GM13977 (cell line): ENCODE measurements around the gene POMGNT2.
"Not testable (repeated sequence)": the region's sequence is repeated elsewhere in the genome, so short reads cannot be mapped to it uniquely, and the experiment has no call there.

Experiments used
- DNase-seq: peaks from one replicate; pipeline ENCODE4 v3.0.0; 2012; ENCODE audit warnings: low spot score
- in situ Hi-C: fragments of 300-500 bp; cut with MboI; formaldehyde crosslinking; loops from one replicate; pipeline ENCODE4 v1.12.0; 2022; ENCODE audit warnings: low sequenced_read_pairs, low pct_unique_long_range_greater_than_20kb, mixed read lengths, inconsistent platforms; ENCODE audit not compliant: unreplicated experiment
- TF ChIP-seq, protein P1 (sequence below): IDR thresholded peaks from 2 replicates; pipeline ENCODE4 v1.5.1; 2012; ENCODE audit warnings: mild to moderate bottlenecking, control low read depth; ENCODE audit not compliant: insufficient read depth; ENCODE audit errors: extremely low read depth, missing control alignments

POMGNT2 gene

DNA sequence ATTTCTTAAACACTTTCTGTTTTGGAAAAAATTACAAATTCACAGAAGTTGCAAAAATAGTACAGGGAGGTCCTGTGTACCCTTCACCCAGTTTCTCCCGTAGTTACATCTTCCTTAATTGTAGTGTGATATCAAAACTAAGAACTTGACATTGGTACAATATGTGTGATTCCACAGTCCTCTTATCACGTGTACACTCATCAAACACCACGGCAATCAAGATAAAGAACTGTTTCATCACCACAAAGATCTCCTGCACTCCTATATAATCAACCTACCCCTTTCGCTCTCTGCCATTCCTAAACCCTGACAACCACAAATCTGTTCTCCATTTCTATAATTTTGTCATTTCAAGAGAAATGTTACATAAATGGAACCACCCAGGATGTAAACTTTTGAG is 31.4 kb downstream of the POMGNT2 start:
- in situ Hi-C loops = no loop called here
- DNase-seq = no peak
- TF ChIP-seq, protein P1, sequence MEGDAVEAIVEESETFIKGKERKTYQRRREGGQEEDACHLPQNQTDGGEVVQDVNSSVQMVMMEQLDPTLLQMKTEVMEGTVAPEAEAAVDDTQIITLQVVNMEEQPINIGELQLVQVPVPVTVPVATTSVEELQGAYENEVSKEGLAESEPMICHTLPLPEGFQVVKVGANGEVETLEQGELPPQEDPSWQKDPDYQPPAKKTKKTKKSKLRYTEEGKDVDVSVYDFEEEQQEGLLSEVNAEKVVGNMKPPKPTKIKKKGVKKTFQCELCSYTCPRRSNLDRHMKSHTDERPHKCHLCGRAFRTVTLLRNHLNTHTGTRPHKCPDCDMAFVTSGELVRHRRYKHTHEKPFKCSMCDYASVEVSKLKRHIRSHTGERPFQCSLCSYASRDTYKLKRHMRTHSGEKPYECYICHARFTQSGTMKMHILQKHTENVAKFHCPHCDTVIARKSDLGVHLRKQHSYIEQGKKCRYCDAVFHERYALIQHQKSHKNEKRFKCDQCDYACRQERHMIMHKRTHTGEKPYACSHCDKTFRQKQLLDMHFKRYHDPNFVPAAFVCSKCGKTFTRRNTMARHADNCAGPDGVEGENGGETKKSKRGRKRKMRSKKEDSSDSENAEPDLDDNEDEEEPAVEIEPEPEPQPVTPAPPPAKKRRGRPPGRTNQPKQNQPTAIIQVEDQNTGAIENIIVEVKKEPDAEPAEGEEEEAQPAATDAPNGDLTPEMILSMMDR = no peak

DNA sequence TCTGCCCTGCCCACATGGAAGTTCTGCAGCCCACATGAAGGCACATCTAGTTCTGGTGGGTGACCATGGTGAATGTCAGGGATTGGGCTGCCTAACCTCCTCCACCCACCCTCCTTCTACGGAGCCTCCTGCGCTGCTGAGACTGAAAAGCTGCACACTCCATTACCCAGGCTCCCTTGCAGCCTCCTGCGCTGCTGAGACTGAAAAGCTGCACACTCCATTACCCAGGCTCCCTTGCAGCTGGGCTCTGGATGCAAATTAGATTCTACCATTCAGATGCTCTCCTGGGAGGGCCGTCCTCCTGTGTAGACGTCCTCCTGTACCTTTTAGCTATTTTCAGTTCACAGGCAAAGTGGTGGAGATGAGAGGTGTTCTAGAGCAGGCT is 32.1 kb downstream of the POMGNT2 start:
- in situ Hi-C loops = no loop called here
- no peak for DNase-seq
- TF ChIP-seq, protein P1 = no peak

DNA sequence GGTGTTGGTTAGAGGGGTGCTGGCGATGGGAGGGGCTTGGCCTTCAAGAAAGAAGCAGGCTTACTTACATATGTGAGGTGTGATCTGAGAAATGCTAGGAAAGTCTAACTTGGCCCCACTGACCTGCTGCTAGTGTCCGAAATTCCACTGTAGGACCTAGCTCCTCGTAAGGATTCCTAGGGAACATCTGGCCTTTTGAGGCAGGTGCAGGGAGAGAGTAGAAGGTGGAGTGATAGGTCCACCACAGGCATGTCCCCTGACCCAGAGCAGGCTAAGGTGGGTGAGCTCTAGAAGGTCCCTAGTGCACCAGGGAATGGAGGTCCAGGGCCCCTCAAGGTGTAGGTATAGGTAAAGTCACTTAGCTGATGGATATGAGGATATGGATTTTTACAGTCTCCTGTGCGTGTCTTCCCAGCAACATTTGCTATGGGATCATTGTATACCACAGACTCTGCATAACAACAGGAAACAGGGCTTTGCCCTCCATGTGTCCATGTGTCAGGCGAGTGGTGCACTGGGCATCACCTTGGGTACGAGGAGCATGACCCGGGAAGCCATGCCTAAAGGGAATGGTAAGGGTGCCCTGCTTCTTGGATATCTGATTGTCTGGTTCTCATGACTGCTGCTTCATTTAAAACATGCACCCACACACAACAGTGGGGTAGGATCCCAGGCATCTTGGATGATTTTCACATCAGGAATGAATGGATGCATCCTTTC is 32.6 kb downstream of the POMGNT2 start:
- in situ Hi-C loops = no loop called here
- DNase-seq = no peak
- TF ChIP-seq, protein P1 = no peak

DNA sequence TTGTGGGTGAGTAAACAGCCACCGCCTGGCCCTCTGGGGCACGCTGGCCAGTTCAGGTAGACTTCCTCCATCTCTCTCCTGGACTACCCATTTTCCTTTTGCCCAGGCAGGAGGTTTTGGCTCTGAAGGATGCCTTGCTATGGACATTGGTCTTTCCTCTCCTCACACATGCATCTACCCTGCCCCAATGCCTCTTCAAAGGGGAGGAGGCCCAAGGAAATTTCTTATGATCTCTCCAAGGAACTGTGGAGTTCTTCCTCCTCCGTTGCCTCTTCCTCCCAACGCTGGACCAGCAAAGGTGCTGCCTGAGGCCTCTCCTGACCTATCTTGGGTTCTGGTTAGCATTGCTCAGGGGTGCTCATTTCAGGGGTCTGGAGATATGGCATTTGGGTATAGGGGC is 33.5 kb downstream of the POMGNT2 start:
- TF ChIP-seq, protein P1 = no peak
- no peak for DNase-seq
- in situ Hi-C loops = no loop called here

DNA sequence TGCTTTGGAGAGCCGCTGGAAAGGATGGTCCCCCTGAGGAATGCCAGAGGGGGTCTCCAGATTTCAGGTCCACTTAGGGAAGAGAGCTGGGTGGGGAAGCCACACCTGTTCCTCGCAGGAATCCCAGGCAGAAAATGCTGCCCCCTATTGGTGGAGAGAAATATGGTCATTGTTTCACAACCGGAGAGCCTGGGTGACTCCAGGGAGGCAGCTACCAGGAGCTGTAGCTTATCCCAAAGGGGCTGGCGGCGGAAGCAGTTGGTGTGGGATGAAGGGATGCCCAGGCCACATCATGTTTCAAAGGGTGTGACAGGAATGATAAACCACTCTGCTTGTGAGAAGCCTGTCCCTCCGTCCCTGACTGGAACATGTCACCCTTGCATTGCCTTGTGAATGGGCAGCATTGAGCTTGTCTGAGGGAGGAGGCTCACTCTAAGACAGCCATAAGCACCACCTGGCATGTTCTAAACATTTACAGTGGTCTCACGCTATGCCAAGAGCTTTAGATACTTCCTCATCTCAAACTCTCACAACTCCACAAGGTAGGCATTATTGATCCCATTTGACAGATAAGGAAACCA is 34.5 kb downstream of the POMGNT2 start:
- TF ChIP-seq, protein P1 = peak; percentile 42
- in situ Hi-C loops = no loop called here
- no peak for DNase-seq

DNA sequence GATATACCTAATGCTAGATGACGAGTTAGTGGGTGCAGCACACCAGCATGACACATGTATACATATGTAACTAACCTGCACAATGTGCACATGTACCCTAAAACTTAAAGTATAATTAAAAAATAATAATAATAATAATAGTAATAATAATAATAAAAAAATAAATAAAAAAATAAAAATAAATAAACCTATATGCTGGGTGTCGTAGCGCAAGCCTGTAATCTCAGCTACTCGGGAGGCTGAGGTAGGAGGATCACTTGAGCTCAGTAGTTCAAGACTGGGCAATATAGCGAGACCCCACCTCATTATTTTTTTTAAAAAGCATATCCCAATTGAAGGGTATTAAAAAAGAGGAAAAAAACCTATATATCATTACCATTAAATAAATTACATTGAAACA is 35.2 kb downstream of the POMGNT2 start:
- in situ Hi-C loops, DNase-seq: not testable (repeated sequence)

DNA sequence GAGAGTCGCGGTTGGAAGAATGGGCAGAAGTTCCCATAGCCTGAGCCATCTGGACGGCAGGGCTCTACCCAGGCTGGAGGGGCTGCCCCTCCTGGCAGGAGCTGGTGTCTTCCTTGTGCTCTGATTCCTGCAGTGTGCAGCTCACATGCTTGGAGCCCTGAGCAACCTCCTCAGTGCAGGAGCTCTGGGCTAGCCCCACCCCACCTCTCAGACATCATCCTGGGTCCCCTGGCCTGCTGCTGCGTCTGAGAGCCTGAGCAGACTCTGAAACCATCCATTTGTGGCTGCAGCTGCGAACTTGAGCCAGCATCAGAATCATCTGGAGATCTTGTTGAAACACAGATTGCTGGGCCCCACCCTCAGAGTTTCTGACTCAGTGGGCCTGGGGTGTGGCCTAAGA is 42.8 kb downstream of the POMGNT2 start:
- TF ChIP-seq, protein P1 = no peak
- DNase-seq = no peak
- in situ Hi-C loops = no loop called here
